Left lung (tissue), 10 donors: ENCODE data around the gene PADI2. TPM values are rescaled to one million over a fixed set of nuclear protein-coding genes. Genes with fewer than 3 reads are reported as not detected.
A peak's percentile ranks its signal among the peaks of the same experiment; 100 is the strongest.

Source experiments
- ATAC-seq: fragments of 200-7000 bp; cut with Tn5 transposase; one replicate; pipeline ENCODE4 v1.9.1; 2020; ENCODE audit warnings: moderate library complexity
- DNase-seq, 4 donors: peaks; one replicate each; pipeline ENCODE4 v3.0.0-alpha.2; 2013 to 2020
- H3K27ac ChIP-seq, 2 donors: fragments of 200-600 bp; sonication (generic) in 1 of 2; one replicate each; pipeline versions ENCODE4 v1.5.0 to v1.8.0; 2020 to 2021
- H3K27me3 ChIP-seq, 2 donors: fragments of 200-600 bp; sonication (generic) in 1 of 2; one replicate each; pipeline versions ENCODE4 v1.5.0 to v1.8.0; 2020 to 2021
- H3K36me3 ChIP-seq, 2 donors: fragments of 200-600 bp; sonication (generic) in 1 of 2; one replicate each; pipeline versions ENCODE4 v1.5.0 to v1.8.0; 2020 to 2021
- H3K4me1 ChIP-seq, 2 donors: fragments of 200-600 bp; one replicate each; pipeline ENCODE4 v1.8.0; 2021
- H3K4me3 ChIP-seq, 2 donors: fragments of 200-600 bp; sonication (generic) in 1 of 2; one replicate each; pipeline versions ENCODE4 v1.5.0 to v1.8.0; 2020 to 2021; ENCODE audit warnings: mild to moderate bottlenecking in 1 of 2
- H3K9me3 ChIP-seq, 2 donors: fragments of 200-600 bp; sonication (generic) in 1 of 2; one replicate each; pipeline versions ENCODE4 v1.5.0 to v1.8.0; 2020 to 2021
- intact Hi-C, 2 donors: fragments of 100-400 bp; cut with DNase I; formaldehyde crosslinking; loops; one replicate each; pipeline versions ENCODE4 v1.11.2 to v1.14.2; 2022
- polyA plus RNA-seq, 6 donors: library from polyadenylated mRNA; unstranded; fragments of 120-200 nt; gene quantifications; one replicate each; pipeline ENCODE4 v1.2.1, GENCODE V29; 2013; ENCODE audit not compliant: insufficient read length in 6 of 6
- total RNA-seq, 2 donors: library from RNA; stranded (reverse); fragmentation: NEBNext Ultra II Directional; extraction: Animal tissue kit (Norgen Biotek cat#: 25700); gene quantifications; one replicate each; pipeline ENCODE4 v1.2.1, GENCODE V29; 2021
- TF ChIP-seq, protein P1 (sequence below), 2 donors: fragments of 200-600 bp; sonication (generic) in 1 of 2; IDR thresholded peaks; one replicate each; pipeline versions ENCODE4 v1.5.0 to v1.8.0; 2021; ENCODE audit warnings: antibody characterized with exemption in 2 of 2
- donor health status: DM: no; HTN: yes; CAD: no.
- donor health status: DM: no; HTN: no; CAD: no.

PADI2 gene
- total and polyA plus RNA-seq, 8 donors: 2.2 to 35.4 (median 10.6) TPM

DNA sequence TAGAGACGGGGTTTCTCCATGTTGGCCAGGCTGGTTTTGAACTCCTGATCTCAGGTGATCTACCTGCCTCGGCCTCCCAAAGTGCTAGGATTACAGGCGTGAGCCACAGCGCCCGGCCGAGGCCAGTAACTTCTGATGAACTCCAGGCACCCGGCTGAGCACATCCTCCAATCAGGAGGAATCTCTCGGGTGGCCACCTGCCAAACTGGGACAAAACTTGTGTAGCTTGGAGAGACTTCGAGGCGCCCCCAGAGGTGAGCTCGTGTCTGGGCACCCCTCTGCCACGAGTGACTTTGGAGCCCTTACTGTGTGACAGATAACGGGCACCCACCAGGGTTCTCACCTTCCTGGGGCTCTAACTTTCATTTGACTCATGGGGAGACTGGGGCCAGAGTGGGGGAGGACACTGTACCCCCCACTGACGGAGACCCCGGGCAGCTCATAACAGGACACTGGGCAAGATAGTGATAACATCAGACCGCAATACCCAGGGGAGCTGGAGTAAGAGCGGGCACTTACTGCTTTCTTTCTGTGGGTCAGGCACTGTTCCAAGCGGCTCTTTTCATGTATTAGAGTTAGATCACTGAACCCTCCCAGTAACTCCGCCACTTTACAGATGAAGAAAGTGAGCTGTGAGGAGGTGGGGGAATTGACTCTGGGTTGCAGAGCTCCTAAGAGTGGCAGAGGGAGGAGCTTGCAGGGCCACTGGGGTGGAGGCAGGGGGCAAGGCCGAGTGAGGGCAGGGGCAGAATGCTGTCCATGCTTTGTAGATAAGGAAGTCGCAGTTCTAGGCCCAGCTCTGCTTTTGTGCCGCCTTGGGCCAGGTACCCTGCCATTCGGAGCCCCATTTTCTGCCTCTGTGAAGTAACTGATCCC is 1.9 kb upstream of the PADI2 start:
- H3K9me3 ChIP-seq: no peaks in the 10 kb centered on the region
- H3K27me3 ChIP-seq: peaks cover 20 to 42% of the 10 kb centered on the region in 2 donors
- peak overlapping the region in 1 of 2 donors; percentile 45 for H3K27ac ChIP-seq
- DNase-seq: peak in 2 of 4 donors; percentile 70 to 72
- ATAC-seq: peak; percentile 57
- no peak overlapping the region for H3K4me3 ChIP-seq
- H3K36me3 ChIP-seq: no peaks in the 10 kb centered on the region
- TF ChIP-seq, protein P1, sequence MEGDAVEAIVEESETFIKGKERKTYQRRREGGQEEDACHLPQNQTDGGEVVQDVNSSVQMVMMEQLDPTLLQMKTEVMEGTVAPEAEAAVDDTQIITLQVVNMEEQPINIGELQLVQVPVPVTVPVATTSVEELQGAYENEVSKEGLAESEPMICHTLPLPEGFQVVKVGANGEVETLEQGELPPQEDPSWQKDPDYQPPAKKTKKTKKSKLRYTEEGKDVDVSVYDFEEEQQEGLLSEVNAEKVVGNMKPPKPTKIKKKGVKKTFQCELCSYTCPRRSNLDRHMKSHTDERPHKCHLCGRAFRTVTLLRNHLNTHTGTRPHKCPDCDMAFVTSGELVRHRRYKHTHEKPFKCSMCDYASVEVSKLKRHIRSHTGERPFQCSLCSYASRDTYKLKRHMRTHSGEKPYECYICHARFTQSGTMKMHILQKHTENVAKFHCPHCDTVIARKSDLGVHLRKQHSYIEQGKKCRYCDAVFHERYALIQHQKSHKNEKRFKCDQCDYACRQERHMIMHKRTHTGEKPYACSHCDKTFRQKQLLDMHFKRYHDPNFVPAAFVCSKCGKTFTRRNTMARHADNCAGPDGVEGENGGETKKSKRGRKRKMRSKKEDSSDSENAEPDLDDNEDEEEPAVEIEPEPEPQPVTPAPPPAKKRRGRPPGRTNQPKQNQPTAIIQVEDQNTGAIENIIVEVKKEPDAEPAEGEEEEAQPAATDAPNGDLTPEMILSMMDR (IDR thresholded peaks at IDR 0.05): no peak
- intact Hi-C loops: no loop called here
- peaks cover 3 to 71% of the 10 kb centered on the region in 2 donors for H3K4me1 ChIP-seq

DNA sequence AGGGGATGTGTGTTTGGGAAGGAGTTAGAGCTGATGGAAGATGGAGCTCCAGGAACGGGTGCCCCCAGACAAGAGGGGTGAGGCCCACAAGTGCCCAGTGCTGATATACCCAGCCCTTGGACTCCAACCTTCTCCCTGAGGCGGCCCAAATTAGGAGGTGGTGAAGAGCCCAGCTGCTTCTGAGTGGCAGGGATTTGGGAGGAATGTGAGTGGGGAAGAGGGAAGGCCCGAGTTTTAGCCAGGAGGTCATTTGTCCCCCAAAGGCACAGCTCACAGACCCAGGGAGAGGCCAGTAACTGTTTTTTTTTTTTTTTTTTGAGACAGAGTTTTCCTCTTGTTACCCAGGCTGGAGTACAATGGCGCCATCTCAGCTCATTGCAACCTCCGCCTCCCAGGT is 1.2 kb upstream of the PADI2 start:
- H3K27ac ChIP-seq: no peak overlapping the region
- peaks cover 20 to 45% of the 10 kb centered on the region in 2 donors for H3K27me3 ChIP-seq
- H3K4me1 ChIP-seq: peaks cover 3 to 71% of the 10 kb centered on the region in 2 donors
- no peaks in the 10 kb centered on the region for H3K9me3 ChIP-seq
- no peak for ATAC-seq
- intact Hi-C loops: no loop called here
- TF ChIP-seq, protein P1 (IDR thresholded peaks at IDR 0.05): no peak
- DNase-seq: no peak
- H3K36me3 ChIP-seq: no peaks in the 10 kb centered on the region
- no peak overlapping the region for H3K4me3 ChIP-seq

DNA sequence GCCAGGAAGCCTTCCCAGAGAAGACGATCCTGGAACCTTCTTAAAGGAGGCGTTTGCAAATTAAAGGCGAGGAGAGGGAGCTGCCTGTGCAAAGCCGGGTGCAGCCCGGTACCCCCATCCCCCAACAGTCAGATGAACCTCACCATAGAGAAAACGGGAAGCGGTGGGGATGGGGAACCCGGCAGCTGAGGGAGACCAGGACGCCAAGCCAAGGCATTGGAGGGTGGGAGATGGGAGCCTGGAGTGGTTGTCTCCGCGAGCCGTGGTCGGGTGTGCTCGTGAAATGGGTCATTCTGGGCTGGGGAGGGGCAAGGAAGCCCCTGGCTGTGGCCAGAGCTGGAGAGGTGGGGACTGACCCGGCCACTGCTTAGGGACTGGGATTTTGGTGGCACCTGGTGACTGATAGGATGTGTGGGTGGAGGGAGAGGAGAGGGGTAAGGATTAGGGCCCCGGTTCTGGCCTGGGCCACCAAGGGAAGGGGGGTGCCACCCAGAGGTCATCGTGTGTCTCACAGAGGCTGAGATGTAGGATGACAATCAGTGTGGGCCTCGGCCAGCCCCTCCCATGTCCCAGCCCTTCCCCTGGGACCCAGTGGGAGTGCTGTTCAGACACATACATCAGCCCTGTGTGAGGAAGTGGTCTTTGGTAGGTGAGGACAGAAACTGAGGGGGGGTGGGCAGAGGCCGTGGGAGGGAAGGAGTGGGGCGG is 676 bp upstream of the PADI2 start:
- Histone ChIP-seq H3K4me3 (peak overlapping the region; percentile 14 to 56), H3K27me3 (peaks cover 20 to 46% of the 10 kb centered on the region in 2 donors), H3K4me1 (peaks cover 3 to 77% of the 10 kb centered on the region in 2 donors), H3K27ac (peak overlapping the region in 1 of 2 donors; percentile 85), H3K9me3 (no peaks in the 10 kb centered on the region), H3K36me3 (no peaks in the 10 kb centered on the region)
- ATAC-seq (peak; percentile 39), DNase-seq (peak in 2 of 4 donors; percentile 70 to 88)
- intact Hi-C loops: no loop called here
- TF ChIP-seq, protein P1 (IDR thresholded peaks at IDR 0.05): no peak

DNA sequence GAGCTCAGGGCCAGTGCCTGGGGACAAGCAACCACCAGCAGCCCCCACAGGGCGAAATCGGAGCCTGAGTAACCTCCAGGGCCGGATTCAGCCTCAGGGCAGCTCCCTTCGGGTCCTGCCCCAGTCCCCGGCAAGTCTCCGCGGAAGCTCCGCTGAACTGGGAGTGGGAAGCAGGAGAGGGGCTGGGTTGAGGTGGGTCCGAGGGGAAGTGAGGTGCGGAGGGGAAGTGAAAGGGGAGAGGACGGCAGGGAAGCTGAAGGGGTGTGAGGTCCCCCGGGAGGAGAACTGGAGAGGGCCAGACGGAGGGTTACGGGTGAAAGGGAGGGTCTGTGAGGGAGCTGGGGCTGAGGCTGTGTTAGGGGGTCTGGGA is 560 bp downstream of the PADI2 start:
- no peaks in the 10 kb centered on the region for H3K9me3 ChIP-seq
- peak overlapping the region in 1 of 2 donors; percentile 56 for H3K4me3 ChIP-seq
- H3K36me3 ChIP-seq: no peaks in the 10 kb centered on the region
- peaks cover 3 to 86% of the 10 kb centered on the region in 2 donors for H3K4me1 ChIP-seq
- DNase-seq (peak in 1 of 4 donors; percentile 84), ATAC-seq (no peak)
- peaks cover 20 to 46% of the 10 kb centered on the region in 2 donors for H3K27me3 ChIP-seq
- intact Hi-C loops: no loop called here
- H3K27ac ChIP-seq: peak overlapping the region in 1 of 2 donors; percentile 85
- TF ChIP-seq, protein P1 (IDR thresholded peaks at IDR 0.05): no peak

DNA sequence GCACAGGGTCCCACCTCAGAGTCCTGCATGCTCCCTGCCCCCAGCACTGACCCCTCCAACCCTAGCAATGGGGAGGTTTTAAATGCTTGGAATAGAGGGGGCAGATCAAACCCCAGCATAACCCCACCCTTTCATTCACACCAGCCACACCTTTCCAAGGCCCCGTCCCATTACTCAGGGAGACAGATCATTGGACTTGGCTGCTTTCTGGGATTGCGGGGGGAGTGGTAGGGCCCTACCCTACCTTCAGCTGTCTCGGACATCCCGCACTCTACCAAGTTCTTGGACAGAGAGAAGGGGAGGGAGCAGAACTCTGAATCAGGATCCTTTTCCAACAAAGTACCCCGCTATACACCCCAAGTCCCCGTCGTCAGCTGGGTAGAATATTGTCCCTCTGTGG is 983 bp downstream of the PADI2 start:
- DNase-seq (no peak), ATAC-seq (no peak)
- Histone ChIP-seq H3K4me3 (peak overlapping the region in 1 of 2 donors; percentile 56), H3K4me1 (peaks cover 3 to 84% of the 10 kb centered on the region in 2 donors), H3K27me3 (peaks cover 20 to 46% of the 10 kb centered on the region in 2 donors), H3K27ac (peak overlapping the region in 1 of 2 donors; percentile 85), H3K9me3 (no peaks in the 10 kb centered on the region), H3K36me3 (no peaks in the 10 kb centered on the region)
- intact Hi-C loops: no loop called here
- TF ChIP-seq, protein P1 (IDR thresholded peaks at IDR 0.05): no peak
